NCI-H2081 treated with DMSO at 0.1 percent for 48 hours (cell line): Measurements from ENCODE around the gene USF3.

Experiments used
- DNase-seq: peaks from one replicate; lab custom pipeline; 2025; lab: John Stamatoyannopoulos, UW

The USF3 gene

GRCh38 chr3:113606539-113607218 is 89.8 kb downstream of the USF3 start:
- DNase-seq = no peak

- no peak for DNase-seq
Observed at GRCh38 chr3:113602836-113603235, 93.6 kb downstream of the USF3 start.

- no peak for DNase-seq
Observed at GRCh38 chr3:113602256-113602655, 94.2 kb downstream of the USF3 start.

- no peak for DNase-seq
Observed at GRCh38 chr3:113601240-113601639, 95.2 kb downstream of the USF3 start.

GRCh38 chr3:113600418-113601182 is 95.8 kb downstream of the USF3 start:
- DNase-seq = no peak
